Neural progenitor cell (in vitro differentiated cells): ENCODE data around the gene KSR1. TPM values are rescaled to one million over a fixed set of nuclear protein-coding genes. Genes with fewer than 3 reads are reported as not detected.
"Not testable (repeated sequence)": the region's sequence is repeated elsewhere in the genome, so short reads cannot be mapped to it uniquely, and the experiment has no call there.

Experiments used
- DNase-seq: peaks from one replicate; pipeline ENCODE4 v3.0.0-alpha.2; 2016; ENCODE audit warnings: low spot score
- H2AFZ ChIP-seq: fragments of 200-600 bp; sonication (generic); replicated peaks from 2 replicates; pipeline ENCODE4 v1.6.1; 2016; ENCODE audit warnings: antibody characterized with exemption
- H3F3A ChIP-seq: fragments of 200-600 bp; sonication (generic); 2 replicates; pipeline ENCODE4 v1.6.1; 2016; ENCODE audit warnings: antibody characterized with exemption, low read depth
- H3K27ac ChIP-seq: fragments of 200-600 bp; sonication (generic); 2 replicates; pipeline ENCODE4 v1.5.1; 2016; ENCODE audit warnings: mild to moderate bottlenecking
- H3K27me3 ChIP-seq: fragments of 200-600 bp; sonication (generic); 2 replicates; pipeline ENCODE4 v1.6.1; 2016; ENCODE audit warnings: mild to moderate bottlenecking, moderate library complexity
- H3K36me3 ChIP-seq: fragments of 200-600 bp; sonication (generic); 2 replicates; pipeline ENCODE4 v1.5.1; 2016
- H3K4me1 ChIP-seq: fragments of 200-600 bp; sonication (generic); 2 replicates; pipeline ENCODE4 v1.6.1; 2016; ENCODE audit warnings: mixed run types
- H3K4me2 ChIP-seq: fragments of 200-600 bp; sonication (generic); 2 replicates; pipeline ENCODE4 v1.6.1; 2016
- H3K4me3 ChIP-seq: fragments of 200-600 bp; sonication (generic); 2 replicates; pipeline ENCODE4 v1.5.1; 2016
- H3K79me2 ChIP-seq: fragments of 200-600 bp; sonication (generic); 2 replicates; pipeline ENCODE4 v1.6.1; 2016; ENCODE audit warnings: low read depth
- H3K9ac ChIP-seq: fragments of 200-600 bp; sonication (generic); 2 replicates; pipeline ENCODE4 v1.6.1; 2016
- H3K9me3 ChIP-seq: fragments of 200-600 bp; sonication (generic); 2 replicates; pipeline ENCODE4 v1.5.1; 2016; ENCODE audit warnings: low read depth
- H4K20me1 ChIP-seq: fragments of 200-600 bp; sonication (generic); 2 replicates; pipeline ENCODE4 v1.6.1; 2016; ENCODE audit warnings: low read depth
- H3K27ac Mint-ChIP-seq: 3 replicates; pipeline ENCODE4 v1.8.0; 2021; ENCODE audit warnings: mixed read lengths
- H3K27me3 Mint-ChIP-seq: 2 replicates; pipeline ENCODE4 v1.8.0; 2022; ENCODE audit warnings: low read depth, mild to moderate bottlenecking, inconsistent platforms, moderate library complexity, mixed read lengths; ENCODE audit not compliant: insufficient read depth
- H3K36me3 Mint-ChIP-seq: 3 replicates; pipeline ENCODE4 v1.8.0; 2021; ENCODE audit warnings: mixed read lengths
- H3K4me1 Mint-ChIP-seq: 3 replicates; pipeline ENCODE4 v1.8.0; 2021; ENCODE audit warnings: mixed read lengths
- H3K4me3 Mint-ChIP-seq: 3 replicates; pipeline ENCODE4 v1.8.0; 2021; ENCODE audit warnings: mild to moderate bottlenecking, moderate library complexity, mixed read lengths
- H3K9me3 Mint-ChIP-seq: 3 replicates; pipeline ENCODE4 v1.8.0; 2020; ENCODE audit warnings: mixed read lengths
- EZH2 ChIP-seq: fragments of 200-600 bp; sonication (generic); IDR thresholded peaks from 2 replicates; pipeline ENCODE4 v1.6.1; 2017; ENCODE audit warnings: antibody characterized with exemption, mild to moderate bottlenecking, moderate library complexity
- EZH2phosphoT487 ChIP-seq: fragments of 200-600 bp; sonication (generic); IDR thresholded peaks from 2 replicates; pipeline ENCODE4 v1.6.1; 2017; ENCODE audit warnings: antibody characterized with exemption
- total RNA-seq: library from RNA; depleted of rRNA; stranded (reverse); fragments of >200 nt; gene quantifications from 2 replicates; pipeline ENCODE4 v1.2.3, GENCODE V29; 2015; ENCODE audit warnings: low replicate concordance
- TF ChIP-seq, protein P1 (sequence below): fragments of 200-600 bp; sonication (generic); IDR thresholded peaks from 2 replicates; pipeline ENCODE4 v1.5.1; 2017; ENCODE audit warnings: antibody characterized with exemption, mild to moderate bottlenecking

Gene KSR1
- total RNA-seq, 1 donor from 2014 or later = 16.4 TPM

DNA sequence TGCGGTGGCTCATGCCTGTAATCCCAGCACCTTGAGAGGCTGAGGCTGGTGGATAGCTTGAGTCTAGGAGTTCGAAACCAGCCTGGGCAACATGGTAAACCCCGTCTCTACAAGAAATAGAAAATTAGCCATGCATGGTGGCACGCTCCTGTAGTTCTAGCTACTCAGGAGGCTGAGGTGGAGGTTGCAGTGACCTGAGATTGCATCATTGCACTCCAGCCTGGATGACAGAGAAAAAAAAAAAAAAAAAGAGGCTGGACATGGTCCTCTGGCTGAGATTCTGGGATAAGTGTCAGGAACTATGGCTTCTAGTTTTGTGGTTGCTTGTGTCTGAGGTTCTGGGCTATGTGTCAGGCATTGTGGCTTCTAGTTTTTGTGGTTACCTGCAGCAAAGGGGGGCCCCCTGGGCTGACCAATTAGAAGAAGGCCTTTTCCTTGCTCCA, 7.0 kb downstream of the KSR1 start:
- Histone ChIP-seq H3F3A (peaks cover 5% of the 10 kb centered on the region), H3K4me3 (no peak overlapping the region), H3K27ac (no peak overlapping the region), H3K9ac (no peak overlapping the region), H4K20me1 (peaks cover 38% of the 10 kb centered on the region), H3K79me2 (peaks cover 95% of the 10 kb centered on the region), H3K4me1 (peaks cover 17% of the 10 kb centered on the region), H2AFZ (no peak overlapping the region), H3K36me3 (no peaks in the 10 kb centered on the region), H3K9me3 (no peaks in the 10 kb centered on the region), H3K27me3 (no peaks in the 10 kb centered on the region), H3K4me2 (no peak overlapping the region)
- Mint-ChIP-seq H3K4me1 (peaks cover 42% of the 10 kb centered on the region), H3K27me3 (peaks cover 3% of the 10 kb centered on the region), H3K4me3 (no peak overlapping the region), H3K27ac (no peak overlapping the region), H3K9me3 (no peaks in the 10 kb centered on the region), H3K36me3 (peaks cover 3% of the 10 kb centered on the region)
- TF ChIP-seq EZH2phosphoT487 (no peak), EZH2 (no peak)
- TF ChIP-seq, protein P1, sequence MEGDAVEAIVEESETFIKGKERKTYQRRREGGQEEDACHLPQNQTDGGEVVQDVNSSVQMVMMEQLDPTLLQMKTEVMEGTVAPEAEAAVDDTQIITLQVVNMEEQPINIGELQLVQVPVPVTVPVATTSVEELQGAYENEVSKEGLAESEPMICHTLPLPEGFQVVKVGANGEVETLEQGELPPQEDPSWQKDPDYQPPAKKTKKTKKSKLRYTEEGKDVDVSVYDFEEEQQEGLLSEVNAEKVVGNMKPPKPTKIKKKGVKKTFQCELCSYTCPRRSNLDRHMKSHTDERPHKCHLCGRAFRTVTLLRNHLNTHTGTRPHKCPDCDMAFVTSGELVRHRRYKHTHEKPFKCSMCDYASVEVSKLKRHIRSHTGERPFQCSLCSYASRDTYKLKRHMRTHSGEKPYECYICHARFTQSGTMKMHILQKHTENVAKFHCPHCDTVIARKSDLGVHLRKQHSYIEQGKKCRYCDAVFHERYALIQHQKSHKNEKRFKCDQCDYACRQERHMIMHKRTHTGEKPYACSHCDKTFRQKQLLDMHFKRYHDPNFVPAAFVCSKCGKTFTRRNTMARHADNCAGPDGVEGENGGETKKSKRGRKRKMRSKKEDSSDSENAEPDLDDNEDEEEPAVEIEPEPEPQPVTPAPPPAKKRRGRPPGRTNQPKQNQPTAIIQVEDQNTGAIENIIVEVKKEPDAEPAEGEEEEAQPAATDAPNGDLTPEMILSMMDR = no peak
- DNase-seq = no peak

DNA sequence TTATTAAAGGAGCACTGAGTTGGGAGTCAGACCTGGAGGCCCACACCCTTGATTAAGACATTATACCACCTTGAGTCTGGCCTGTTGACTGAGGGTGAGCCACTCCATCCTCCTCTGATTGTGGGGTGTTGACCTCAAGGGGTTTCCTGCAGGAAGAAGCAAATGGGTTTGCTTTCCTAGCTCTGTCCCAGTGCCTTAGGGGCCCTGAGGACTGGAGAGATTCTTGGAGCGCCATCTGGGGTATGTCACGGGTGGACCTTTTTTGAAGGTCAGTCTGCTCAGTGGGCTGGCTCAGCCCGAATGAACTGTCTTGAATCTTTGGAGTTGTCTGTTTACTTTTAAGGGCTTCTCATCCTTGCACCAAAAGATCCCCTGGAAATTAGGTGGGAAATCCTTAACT, 7.8 kb downstream of the KSR1 start:
- H3K4me3 ChIP-seq, H3K9me3 Mint-ChIP-seq, H3F3A ChIP-seq, H3K36me3 Mint-ChIP-seq, DNase-seq, H2AFZ ChIP-seq, H3K27ac ChIP-seq, H3K27ac Mint-ChIP-seq, H3K4me2 ChIP-seq, H3K9me3 ChIP-seq, H3K9ac ChIP-seq, H3K36me3 ChIP-seq, H3K4me3 Mint-ChIP-seq, H3K27me3 ChIP-seq, H3K27me3 Mint-ChIP-seq: not testable (repeated sequence)
- Histone ChIP-seq H3K4me1 (peaks cover 14% of the 10 kb centered on the region), H3K79me2 (peaks cover 97% of the 10 kb centered on the region), H4K20me1 (peaks cover 38% of the 10 kb centered on the region)
- H3K4me1 Mint-ChIP-seq = peaks cover 41% of the 10 kb centered on the region

DNA sequence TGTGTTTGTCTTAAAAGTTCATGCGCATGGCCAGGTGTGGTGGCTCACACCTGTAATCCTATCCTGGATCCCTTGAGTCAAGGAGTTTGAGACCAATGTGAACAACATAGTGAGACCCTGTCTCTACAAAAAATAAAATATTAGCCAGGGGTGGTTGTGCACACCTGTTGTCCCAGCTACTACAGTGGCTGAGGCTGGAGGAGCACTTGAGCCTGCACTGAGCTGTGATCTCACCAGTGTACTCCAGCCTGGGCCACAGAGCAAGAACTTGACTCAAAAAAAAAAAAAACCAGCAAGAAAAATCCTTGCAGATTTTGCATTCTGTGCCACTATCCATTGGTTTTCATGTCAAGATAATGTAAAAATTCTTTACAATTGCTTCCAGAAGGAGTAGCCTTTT, 8.2 kb downstream of the KSR1 start:
- H3F3A ChIP-seq = no peaks in the 10 kb centered on the region
- H2AFZ ChIP-seq = no peak overlapping the region
- TF ChIP-seq, protein P1 = no peak
- TF ChIP-seq EZH2 (no peak), EZH2phosphoT487 (no peak)
- H3K4me1 ChIP-seq = peaks cover 17% of the 10 kb centered on the region
- H3K79me2 ChIP-seq = peaks cover 97% of the 10 kb centered on the region
- no peak overlapping the region for H3K27ac ChIP-seq
- peaks cover 37% of the 10 kb centered on the region for H4K20me1 ChIP-seq
- H3K9ac ChIP-seq = no peak overlapping the region
- Mint-ChIP-seq H3K27ac (no peak overlapping the region), H3K9me3 (no peaks in the 10 kb centered on the region), H3K4me3 (no peak overlapping the region), H3K4me1 (peaks cover 40% of the 10 kb centered on the region), H3K27me3 (no peaks in the 10 kb centered on the region), H3K36me3 (peaks cover 3% of the 10 kb centered on the region)
- no peak for DNase-seq
- H3K4me3 ChIP-seq = no peak overlapping the region
- no peaks in the 10 kb centered on the region for H3K27me3 ChIP-seq
- no peaks in the 10 kb centered on the region for H3K36me3 ChIP-seq
- no peak overlapping the region for H3K4me2 ChIP-seq
- no peaks in the 10 kb centered on the region for H3K9me3 ChIP-seq

DNA sequence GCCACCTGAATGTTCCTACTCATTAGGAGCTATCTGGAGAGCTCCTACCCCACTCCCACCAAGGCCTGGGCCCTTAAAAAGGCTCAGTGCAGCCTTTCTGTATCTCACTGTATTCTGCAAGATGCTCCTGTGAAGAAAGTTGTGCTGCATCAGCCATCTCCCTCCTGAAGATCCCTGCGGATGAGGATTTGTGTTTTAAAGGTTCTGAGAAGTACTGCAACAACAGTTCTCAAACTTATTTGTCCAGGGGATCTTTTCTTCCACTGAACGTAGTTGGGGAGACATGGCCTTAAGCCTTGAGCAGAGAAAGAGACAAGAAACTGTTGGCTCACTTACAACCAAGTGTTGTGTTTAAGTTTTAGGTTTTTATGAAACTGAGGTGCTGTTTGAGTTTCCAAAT, 9.6 kb downstream of the KSR1 start:
- not testable (repeated sequence) for H3K27me3 ChIP-seq, H3K27ac ChIP-seq, H3F3A ChIP-seq, H3K27me3 Mint-ChIP-seq, H3K9ac ChIP-seq, H3K4me3 Mint-ChIP-seq, H3K36me3 ChIP-seq, H3K4me2 ChIP-seq, H3K4me3 ChIP-seq, H3K27ac Mint-ChIP-seq, DNase-seq, H3K9me3 ChIP-seq, H3K36me3 Mint-ChIP-seq, H3K9me3 Mint-ChIP-seq, H2AFZ ChIP-seq
- peaks cover 30% of the 10 kb centered on the region for H3K4me1 Mint-ChIP-seq
- peaks cover 13% of the 10 kb centered on the region for H3K4me1 ChIP-seq
- H3K79me2 ChIP-seq = peaks cover 92% of the 10 kb centered on the region
- peaks cover 24% of the 10 kb centered on the region for H4K20me1 ChIP-seq
